ENCODE data around the gene BRK1. TPM values are rescaled to one million over a fixed set of nuclear protein-coding genes. Genes with fewer than 3 reads are reported as not detected.

BRK1 gene
- total and polyA plus RNA-seq, 9 of the 15 experiments (the other 6 are each of a cell fraction or from before 2014, with no cell fraction given) = 105 to 634 (median 250) TPM

GRCh38 chr3:10116138-10116460, 624 bp downstream of the BRK1 start:
- no peaks in the 10 kb centered on the region for H3K9me1 ChIP-seq (ENCODE audit: control insufficient read depth, insufficient read depth, low read length)
- peaks cover 30% of the 10 kb centered on the region for H3K36me3 ChIP-seq (ENCODE audit: control insufficient read depth, insufficient read depth, low read length)
- intact Hi-C loops (cut with micrococcal nuclease) (no loop called here), in situ Hi-C loops (cut with MboI) (no loop called here)
- BruUV-seq (replicated peaks) = no TSS peak
- peak overlapping the region; percentile 67 for H3K4me3 ChIP-seq
- peaks cover 55% of the 10 kb centered on the region for H3K79me2 ChIP-seq (ENCODE audit: control insufficient read depth, insufficient read depth, low read length)
- no peaks in the 10 kb centered on the region for H3K9me3 ChIP-seq (replicated peaks; ENCODE audit: control insufficient read depth, insufficient read depth, low read depth, low read length)
- FAIRE-seq = no peak
- ChIA-PET CTCF (ENCODE audit: low intra/inter-chr PET ratio) (no interaction called here), POLR2A (interaction anchor here (0.7 to 2.4 kb wide), 5 partner anchors 9 to 27 kb away, joined by 3 to 7 read pairs (median 3); no protein-coding TSS in a partner anchor)
- peak overlapping the region; percentile 77 to 96 for H3K9ac ChIP-seq (ENCODE audit: insufficient read depth in 1 of 2, low read depth in 2 of 2, low read length in 2 of 2)
- peaks cover 9 to 14% of the 10 kb centered on the region in 2 experiments; a peak in 3 of 5 replicates for H3K4me1 ChIP-seq (replicated peaks in 1 of 2; ENCODE audit: control insufficient read depth in 2 of 2, insufficient read depth in 2 of 2, low read length in 2 of 2)
- peak; percentile 59 for ATAC-seq
- H2AFZ ChIP-seq (ENCODE audit: low read depth, low read length) = peak overlapping the region; percentile 93
- DNase-seq (ENCODE audit: extremely low read depth in 1 of 4, low spot score in 3 of 4) = peak; percentile 40 to 60 (median 52)
- 1% methylated on average over 10 of the region's 10 CpGs for WGBS (ENCODE audit: insufficient coverage, low coverage, missing lambda C conversion rate)
- peak overlapping the region; percentile 100 for H3K4me2 ChIP-seq (ENCODE audit: insufficient read depth, low read length)
- H4K20me1 ChIP-seq (replicated peaks; ENCODE audit: control insufficient read depth, insufficient read depth, low read length) = peaks cover 12% of the 10 kb centered on the region; the same call in 1 of the 2 replicates
- H3K27me3 ChIP-seq (ENCODE audit: control insufficient read depth in 2 of 2, insufficient read depth in 2 of 2, low read length in 2 of 2) = no peaks in the 10 kb centered on the region
- peak overlapping the region; percentile 78 for H3K27ac ChIP-seq (ENCODE audit: extremely low read depth, low read depth, low read length)
- no peak for TF ChIP-seq RB1 (IDR thresholded peaks at IDR 0.05; ENCODE audit: low read depth)
- TF ChIP-seq CTCF (IDR thresholded peaks at IDR 0.05 in 2 of 3, conservative IDR thresholded peaks at IDR 0.05 in 1 of 3; ENCODE audit: insufficient read depth in 2 of 3, low read depth in 1 of 3, low read length in 3 of 3) = no peak
- TF ChIP-seq, protein P1, sequence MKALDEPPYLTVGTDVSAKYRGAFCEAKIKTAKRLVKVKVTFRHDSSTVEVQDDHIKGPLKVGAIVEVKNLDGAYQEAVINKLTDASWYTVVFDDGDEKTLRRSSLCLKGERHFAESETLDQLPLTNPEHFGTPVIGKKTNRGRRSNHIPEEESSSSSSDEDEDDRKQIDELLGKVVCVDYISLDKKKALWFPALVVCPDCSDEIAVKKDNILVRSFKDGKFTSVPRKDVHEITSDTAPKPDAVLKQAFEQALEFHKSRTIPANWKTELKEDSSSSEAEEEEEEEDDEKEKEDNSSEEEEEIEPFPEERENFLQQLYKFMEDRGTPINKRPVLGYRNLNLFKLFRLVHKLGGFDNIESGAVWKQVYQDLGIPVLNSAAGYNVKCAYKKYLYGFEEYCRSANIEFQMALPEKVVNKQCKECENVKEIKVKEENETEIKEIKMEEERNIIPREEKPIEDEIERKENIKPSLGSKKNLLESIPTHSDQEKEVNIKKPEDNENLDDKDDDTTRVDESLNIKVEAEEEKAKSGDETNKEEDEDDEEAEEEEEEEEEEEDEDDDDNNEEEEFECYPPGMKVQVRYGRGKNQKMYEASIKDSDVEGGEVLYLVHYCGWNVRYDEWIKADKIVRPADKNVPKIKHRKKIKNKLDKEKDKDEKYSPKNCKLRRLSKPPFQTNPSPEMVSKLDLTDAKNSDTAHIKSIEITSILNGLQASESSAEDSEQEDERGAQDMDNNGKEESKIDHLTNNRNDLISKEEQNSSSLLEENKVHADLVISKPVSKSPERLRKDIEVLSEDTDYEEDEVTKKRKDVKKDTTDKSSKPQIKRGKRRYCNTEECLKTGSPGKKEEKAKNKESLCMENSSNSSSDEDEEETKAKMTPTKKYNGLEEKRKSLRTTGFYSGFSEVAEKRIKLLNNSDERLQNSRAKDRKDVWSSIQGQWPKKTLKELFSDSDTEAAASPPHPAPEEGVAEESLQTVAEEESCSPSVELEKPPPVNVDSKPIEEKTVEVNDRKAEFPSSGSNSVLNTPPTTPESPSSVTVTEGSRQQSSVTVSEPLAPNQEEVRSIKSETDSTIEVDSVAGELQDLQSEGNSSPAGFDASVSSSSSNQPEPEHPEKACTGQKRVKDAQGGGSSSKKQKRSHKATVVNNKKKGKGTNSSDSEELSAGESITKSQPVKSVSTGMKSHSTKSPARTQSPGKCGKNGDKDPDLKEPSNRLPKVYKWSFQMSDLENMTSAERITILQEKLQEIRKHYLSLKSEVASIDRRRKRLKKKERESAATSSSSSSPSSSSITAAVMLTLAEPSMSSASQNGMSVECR (CRISPR knock-in tag; IDR thresholded peaks at IDR 0.05) = 0 out of 2 replicates have a peak, but pooled peaks have one; percentile 45
- no peak for TF ChIP-seq POLR2H (tag; IDR thresholded peaks at IDR 0.05; ENCODE audit: low read depth)
- TF ChIP-seq SIRT6 (IDR thresholded peaks at IDR 0.05; ENCODE audit: low read depth, low read length) = no peak
- TF ChIP-seq ZNF354B (CRISPR knock-in tag; IDR thresholded peaks at IDR 0.05) = no peak
- 0 out of 2 replicates have a peak, but pooled peaks have one; percentile 5 for TF ChIP-seq ZNF263 (CRISPR knock-in tag; IDR thresholded peaks at IDR 0.05; ENCODE audit: borderline replicate concordance)
- no peak for TF ChIP-seq CEBPZ (IDR thresholded peaks at IDR 0.05; ENCODE audit: borderline replicate concordance, low read depth, low read length)
- no peak for TF ChIP-seq ZBTB1 (CRISPR knock-in tag; IDR thresholded peaks at IDR 0.05; ENCODE audit: borderline replicate concordance, low read depth)
- TF ChIP-seq ETV1 (tag; conservative IDR thresholded peaks at IDR 0.05; ENCODE audit: low read depth) = peak; percentile 67

Data from K562 (cell line).